ENCODE results near the gene GPD1L. TPM values are rescaled to one million over a fixed set of nuclear protein-coding genes. Genes with fewer than 3 reads are reported as not detected.

The GPD1L gene
- total and polyA plus RNA-seq, 2 of the 4 experiments (the other 2 are of a cell fraction), result 3.9 to 7.9 TPM

- Histone ChIP-seq H4K91ac (ENCODE audit: insufficient read depth, low read depth, low read length) (no peak overlapping the region), H3K4me3 (ENCODE audit: insufficient read depth, low read depth, low read length) (no peak overlapping the region), H3K14ac (replicated peaks; ENCODE audit: low read depth, low read length) (no peak overlapping the region), H3K4me1 (ENCODE audit: control insufficient read depth, insufficient read depth, low read length) (no peaks in the 10 kb centered on the region), H4K5ac (ENCODE audit: low read depth, low read length) (no peak overlapping the region), H3K27ac (ENCODE audit: insufficient read depth, low read length) (no peak overlapping the region), H2BK120ac (ENCODE audit: low read depth, low read length) (no peak overlapping the region), H3K9me3 (ENCODE audit: control insufficient read depth, insufficient read depth, low read length) (no peaks in the 10 kb centered on the region), H2AK5ac (ENCODE audit: low read depth, low read length) (no peak overlapping the region), H3K4me2 (ENCODE audit: low read depth, low read length) (no peak overlapping the region), H2BK5ac (ENCODE audit: low read depth, low read length, poor library complexity, severe bottlenecking) (no peak overlapping the region), H3K27me3 (ENCODE audit: control insufficient read depth, insufficient read depth, low read length) (peaks cover 1% of the 10 kb centered on the region; the same call in 1 of the 2 replicates), H3K56ac (ENCODE audit: extremely low read depth, insufficient read depth, low read length) (no peak overlapping the region), H2BK15ac (ENCODE audit: low read depth, low read length) (no peak overlapping the region), H2AFZ (replicated peaks; ENCODE audit: low read length, poor library complexity) (no peak overlapping the region), H3K4ac (ENCODE audit: low read depth, low read length) (no peak overlapping the region), H2AK9ac (replicated peaks; ENCODE audit: low read depth, low read length, poor library complexity) (no peak overlapping the region), H3K18ac (ENCODE audit: low read depth, low read length) (no peak overlapping the region), H3K79me1 (ENCODE audit: low read depth in 1 of 2, low read length in 2 of 2) (no peaks in the 10 kb centered on the region), H3K36me3 (ENCODE audit: control insufficient read depth, insufficient read depth, low read length) (no peaks in the 10 kb centered on the region), H4K8ac (ENCODE audit: low read depth in 2 of 2, low read length in 2 of 2) (no peak overlapping the region), H3K23ac (ENCODE audit: low read depth, low read length) (no peak overlapping the region), H2BK20ac (ENCODE audit: low read depth, low read length) (no peak overlapping the region), H3K9ac (ENCODE audit: low read depth, low read length) (no peak overlapping the region), H4K20me1 (ENCODE audit: insufficient read depth, low read length) (no peaks in the 10 kb centered on the region), H3K9me1 (ENCODE audit: insufficient read depth, low read length) (no peaks in the 10 kb centered on the region)
- no peak for TF ChIP-seq BHLHE40 (IDR thresholded peaks at IDR 0.05; ENCODE audit: low read depth, low read length)
- no peak for TF ChIP-seq CTCF (conservative IDR thresholded peaks at IDR 0.05; ENCODE audit: low read depth, low read length)
- TF ChIP-seq SMC3 (IDR thresholded peaks at IDR 0.05; ENCODE audit: low read depth, low read length), result no peak
- no peak for TF ChIP-seq ELK1 (IDR thresholded peaks at IDR 0.05; ENCODE audit: borderline replicate concordance, low read depth, low read length)
- no CpG with 5 or more reads among the region's 8 CpGs for WGBS, 2 experiments (ENCODE audit: extremely low coverage in 2 of 2, insufficient read length in 1 of 2)
- ChIA-PET CTCF (no interaction called here), POLR2A (ENCODE audit: unreplicated experiment) (no interaction called here)
- DNase-seq (peak; percentile 50), ATAC-seq (ENCODE audit: low read depth) (no peak)
- intact Hi-C loops (cut with micrococcal nuclease), result no loop called here
- dilution Hi-C loops (cut with HindIII; ENCODE audit: low sequenced_read_pairs, unreplicated experiment), result no loop called here
- no TSS peak for BruUV-seq (replicated peaks)
- in situ Hi-C loops (cut with MboI; ENCODE audit: low sequenced_read_pairs), result loop anchor here (25.0 kb wide), 1 partner anchor 526 kb away; no protein-coding TSS in a partner anchor
Measured at GRCh38 chr3:32138545-32139104, 32.2 kb downstream of the GPD1L start.
